A549 (cell line): Measurements from ENCODE around the gene LELP1. TPM values are rescaled to one million over a fixed set of nuclear protein-coding genes. Genes with fewer than 3 reads are reported as not detected.

Experiments
- ATAC-seq, 2 experiments: fragments of 200-7000 bp in 1 of 2; fragments of >200 bp in 1 of 2; cut with Nextera tagmentation in 1 of 2; cut with Tn5 transposase in 1 of 2; 3 replicates each; pipeline versions ENCODE4 v1.8.0 to v1.9.1; 2018 to 2020; ENCODE audit warnings: mild to moderate bottlenecking in 1 of 2, moderate library complexity in 1 of 2
- CTCF ChIA-PET: fragments of 300-600 bp; sonication (Branson Sonifier 250); formaldehyde crosslinking; extraction: SDS; loops from one replicate; lab custom pipeline; 2021; ENCODE audit warnings: antibody characterized with exemption, inconsistent platforms; lab: Yijun Ruan, JAX
- POLR2A ChIA-PET: fragments of 350-600 bp; formaldehyde crosslinking; extraction: SDS; loops from one replicate; lab custom pipeline; 2021; ENCODE audit warnings: antibody characterized with exemption, inconsistent platforms; lab: Yijun Ruan, JAX
- DNase-seq, 2 experiments: peaks; one replicate each; pipeline versions ENCODE4 v3.0.0 to v3.0.0-alpha.2; 2011 to 2016; ENCODE audit warnings: low read depth in 1 of 2, low spot score in 1 of 2
- FAIRE-seq: peaks from 2 replicates; lab custom pipeline; 2011; peaks lifted over from hg19 to GRCh38; lab: Jason Lieb, UNC
- H3K27ac ChIP-seq, 2 experiments: fragments of >200 bp; sonication (Bioruptor Twin); formaldehyde crosslinking; 3 replicates each; pipeline ENCODE4 v1.5.1; 2016 to 2017
- H3K4me1 ChIP-seq: fragments of >200 bp; sonication (Bioruptor Twin); formaldehyde crosslinking; 3 replicates; pipeline ENCODE4 v1.6.1; 2016
- H3K4me2 ChIP-seq: fragments of >200 bp; sonication (Bioruptor Twin); formaldehyde crosslinking; 3 replicates; pipeline ENCODE4 v1.6.1; 2016
- H3K4me3 ChIP-seq: fragments of >200 bp; sonication (Bioruptor Twin); formaldehyde crosslinking; 3 replicates; pipeline ENCODE4 v1.5.1; 2016
- H3K9me3 ChIP-seq: fragments of >200 bp; sonication (Bioruptor Twin); formaldehyde crosslinking; 3 replicates; pipeline ENCODE4 v1.6.1; 2016
- BHLHE40 ChIP-seq: IDR thresholded peaks from 2 replicates; pipeline ENCODE4 v1.6.1; 2012; ENCODE audit warnings: low read depth, low read length, inconsistent platforms
- CBX2 ChIP-seq: fragments of 200-600 bp; sonication (generic); IDR thresholded peaks from 2 replicates; pipeline ENCODE4 v1.6.1; 2016; ENCODE audit warnings: low read depth, mild to moderate bottlenecking, borderline replicate concordance
- CBX8 ChIP-seq: fragments of 200-600 bp; sonication (generic); IDR thresholded peaks from 2 replicates; pipeline ENCODE4 v1.6.1; 2016
- CEBPB ChIP-seq, 2 experiments: fragments of >200 bp in 1 of 2; sonication (Bioruptor Twin) in 1 of 2; formaldehyde crosslinking in 1 of 2; IDR thresholded peaks; 2 replicates each; pipeline ENCODE4 v1.6.1; 2012 to 2016
- CHD2 ChIP-seq: fragments of 150-350 bp; IDR thresholded peaks from 2 replicates; pipeline ENCODE4 v1.6.1; 2014; ENCODE audit warnings: low read length; ENCODE audit not compliant: partially characterized antibody
- CHD4 ChIP-seq: fragments of 200-600 bp; sonication (generic); IDR thresholded peaks from 2 replicates; pipeline ENCODE4 v1.6.1; 2016; ENCODE audit warnings: antibody characterized with exemption, mild to moderate bottlenecking, borderline replicate concordance
- EHF ChIP-seq: fragments of 250-450 bp; sonication (Bioruptor Pico); IDR thresholded peaks from 2 replicates; pipeline ENCODE4 v1.5.0; 2020; ENCODE audit warnings: mild to moderate bottlenecking
- ELK1 ChIP-seq: fragments of 150-350 bp; IDR thresholded peaks from 2 replicates; pipeline ENCODE4 v1.6.1; 2014; ENCODE audit warnings: low read depth, mild to moderate bottlenecking, low read length
- ESRRA ChIP-seq: fragments of 150-350 bp; IDR thresholded peaks from 2 replicates; pipeline ENCODE4 v1.6.1; 2014; ENCODE audit warnings: mild to moderate bottlenecking, low read length, borderline replicate concordance
- FOSB ChIP-seq: fragments of 250-450 bp; sonication (Bioruptor Pico); IDR thresholded peaks from 2 replicates; pipeline ENCODE4 v1.5.0; 2020; ENCODE audit warnings: mild to moderate bottlenecking, moderate library complexity
- FOXS1 ChIP-seq: fragments of 250-450 bp; sonication (Bioruptor Pico); IDR thresholded peaks from 2 replicates; pipeline ENCODE4 v1.5.0; 2020; ENCODE audit warnings: mild to moderate bottlenecking, moderate library complexity
- GATA3 ChIP-seq: IDR thresholded peaks from 2 replicates; pipeline ENCODE4 v1.6.1; 2012; ENCODE audit warnings: borderline replicate concordance
- HEYL ChIP-seq: fragments of 250-450 bp; sonication (Bioruptor Pico); IDR thresholded peaks from 2 replicates; pipeline ENCODE4 v1.8.0; 2021; ENCODE audit warnings: mild to moderate bottlenecking, moderate library complexity
- HOXB5 ChIP-seq: fragments of 250-450 bp; sonication (Bioruptor Pico); IDR thresholded peaks from 2 replicates; pipeline ENCODE4 v1.5.0; 2020; ENCODE audit warnings: mild to moderate bottlenecking, moderate library complexity
- KDM1A ChIP-seq: fragments of 200-600 bp; sonication (generic); IDR thresholded peaks from 2 replicates; pipeline ENCODE4 v1.6.1; 2016; ENCODE audit warnings: low read depth, mild to moderate bottlenecking
- KDM5A ChIP-seq: fragments of 200-600 bp; sonication (generic); IDR thresholded peaks from 2 replicates; pipeline ENCODE4 v1.6.1; 2016; ENCODE audit warnings: antibody characterized with exemption, mild to moderate bottlenecking
- MAX ChIP-seq: IDR thresholded peaks from 2 replicates; pipeline ENCODE4 v1.6.1; 2012
- NFE2L2 ChIP-seq: fragments of 150-350 bp; conservative IDR thresholded peaks from 2 replicates; pipeline ENCODE4 v1.6.1; 2014; ENCODE audit warnings: low read length
- PHF8 ChIP-seq: fragments of 200-600 bp; sonication (generic); IDR thresholded peaks from 2 replicates; pipeline ENCODE4 v1.6.1; 2016; ENCODE audit warnings: low read depth, mild to moderate bottlenecking, antibody characterized with exemption, moderate library complexity, borderline replicate concordance
- POLR2A ChIP-seq: IDR thresholded peaks from 2 replicates; pipeline ENCODE4 v1.6.1; 2012; ENCODE audit warnings: mild to moderate bottlenecking, low read length
- RARB ChIP-seq: fragments of 250-450 bp; sonication (Bioruptor Pico); IDR thresholded peaks from 2 replicates; pipeline ENCODE4 v1.8.0; 2021; ENCODE audit warnings: mild to moderate bottlenecking, moderate library complexity
- RCOR1 ChIP-seq: fragments of 150-350 bp; IDR thresholded peaks from 2 replicates; pipeline ENCODE4 v1.6.1; 2014; ENCODE audit warnings: antibody characterized with exemption, low read length, low read depth
- RFX5 ChIP-seq: fragments of 450-650 bp; IDR thresholded peaks from 2 replicates; pipeline ENCODE4 v1.7.1; 2014; ENCODE audit warnings: antibody characterized with exemption, mild to moderate bottlenecking, moderate library complexity
- SMC3 ChIP-seq: fragments of >200 bp; sonication (Bioruptor Twin); formaldehyde crosslinking; IDR thresholded peaks from 3 replicates; pipeline ENCODE4 v1.6.1; 2018; ENCODE audit warnings: inconsistent platforms
- TFCP2L1 ChIP-seq: fragments of 250-450 bp; sonication (Bioruptor Pico); IDR thresholded peaks from 2 replicates; pipeline ENCODE4 v1.5.0; 2021; ENCODE audit warnings: mild to moderate bottlenecking
- USF2 ChIP-seq: fragments of 450-650 bp; IDR thresholded peaks from 2 replicates; pipeline ENCODE4 v1.6.1; 2014; ENCODE audit warnings: antibody characterized with exemption
- ZC3H11A ChIP-seq: fragments of 450-650 bp; IDR thresholded peaks from 2 replicates; pipeline ENCODE4 v1.6.1; 2014; ENCODE audit warnings: antibody characterized with exemption, mild to moderate bottlenecking
- ZFP36 ChIP-seq: fragments of 450-650 bp; IDR thresholded peaks from 2 replicates; pipeline ENCODE4 v1.6.1; 2014; ENCODE audit warnings: borderline replicate concordance; ENCODE audit not compliant: partially characterized antibody
- ZNF302 ChIP-seq: fragments of 250-450 bp; sonication (Bioruptor Pico); IDR thresholded peaks from 2 replicates; pipeline ENCODE4 v1.9.0; 2021; ENCODE audit warnings: inconsistent platforms, mild to moderate bottlenecking, moderate library complexity
- ZSCAN20 ChIP-seq: fragments of 250-450 bp; sonication (Bioruptor Pico); IDR thresholded peaks from 2 replicates; pipeline ENCODE4 v1.8.0; 2022; ENCODE audit warnings: mild to moderate bottlenecking, moderate library complexity
- WGBS: methylation state at CpG from one replicate; pipeline ENCODE4 v1.1.6; 2017; ENCODE audit errors: missing lambda C conversion rate; 5-methylcytosine and 5-hydroxymethylcytosine counted together
- polyA plus RNA-seq, 4 experiments: library from polyadenylated mRNA; depleted of rRNA in 3 of 4; stranded (reverse); fragments of >200 nt; fragmentation: RNase III in 1 of 4; extraction: RNeasy Plus Mini Kit Qiagen cat#74134 plus additional on column Dnase treatment in 1 of 4; gene quantifications; 2 replicates in 3 of 4; 3 replicates in 1 of 4; pipeline ENCODE4 v1.2.3, GENCODE V29; 2011 to 2017
- TF ChIP-seq, protein P1 (sequence below): fragments of >200 bp; sonication (Bioruptor Twin); formaldehyde crosslinking; IDR thresholded peaks from 3 replicates; pipeline ENCODE4 v1.5.1; 2016

The LELP1 gene
- polyA plus RNA-seq, 2 of the 4 experiments (the other 2 are of a cell fraction), result not detected

DNA sequence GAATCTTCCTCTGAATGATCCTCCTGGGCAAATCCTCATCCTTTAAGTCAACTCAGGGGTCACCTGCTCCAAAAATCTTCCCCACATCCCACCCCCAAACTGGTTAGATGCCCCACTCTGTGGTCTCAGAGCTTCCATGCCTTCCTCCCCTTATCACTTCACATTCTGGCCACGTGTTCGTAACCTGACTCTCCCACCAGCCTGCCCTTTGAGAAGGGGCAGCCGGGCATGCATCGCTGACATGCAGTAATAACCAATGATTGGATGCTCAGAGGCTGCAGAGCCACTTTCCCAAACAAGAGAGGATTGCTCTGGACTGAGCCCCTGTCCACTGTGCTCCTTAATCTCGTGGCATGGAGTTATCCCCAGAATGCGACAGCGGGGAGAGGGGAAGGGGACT, 7.0 kb downstream of the LELP1 start (continued):
- TF ChIP-seq ZNF302 (CRISPR knock-in tag) (no peak), CHD4 (no peak), CBX2 (no peak), GATA3 (no peak), KDM1A (no peak), HOXB5 (CRISPR knock-in tag) (no peak)

GRCh38 chr1:153212201-153212600, 9.0 kb downstream of the LELP1 start:
- CTCF ChIA-PET, result interaction anchor here (0.8 to 3.8 kb wide), 3 partner anchors 9 to 19 kb away, joined by 3 to 21 read pairs (median 4); no protein-coding TSS in a partner anchor
- Histone ChIP-seq H3K27ac (no peak overlapping the region), H3K4me2 (no peak overlapping the region), H3K9me3 (no peaks in the 10 kb centered on the region), H3K4me3 (no peak overlapping the region)
- POLR2A ChIA-PET, result no interaction called here
- DNase-seq (no peak), ATAC-seq (no peak), FAIRE-seq (no peak)
- TF ChIP-seq KDM5A, result no peak
- TF ChIP-seq POLR2A, result no peak
- TF ChIP-seq BHLHE40, result no peak
- TF ChIP-seq PHF8, result no peak
- TF ChIP-seq ZC3H11A, result no peak
- TF ChIP-seq CEBPB (IDR thresholded peaks at IDR 0.05), result no peak
- TF ChIP-seq RFX5, result no peak
- no peak for TF ChIP-seq CHD2
- no peak for TF ChIP-seq CHD4
- TF ChIP-seq MAX, result no peak
- no peak for TF ChIP-seq CBX8
- no peak for TF ChIP-seq TFCP2L1
- no peak for TF ChIP-seq FOSB (CRISPR knock-in tag)
- no peak for TF ChIP-seq FOXS1 (CRISPR knock-in tag)
- no peak for TF ChIP-seq ESRRA
- TF ChIP-seq, all 56 proteins: peak for 0
- WGBS, result 10% methylated on average over 5 of the region's 5 CpGs
- no peaks in the 10 kb centered on the region for H3K4me1 ChIP-seq

DNA sequence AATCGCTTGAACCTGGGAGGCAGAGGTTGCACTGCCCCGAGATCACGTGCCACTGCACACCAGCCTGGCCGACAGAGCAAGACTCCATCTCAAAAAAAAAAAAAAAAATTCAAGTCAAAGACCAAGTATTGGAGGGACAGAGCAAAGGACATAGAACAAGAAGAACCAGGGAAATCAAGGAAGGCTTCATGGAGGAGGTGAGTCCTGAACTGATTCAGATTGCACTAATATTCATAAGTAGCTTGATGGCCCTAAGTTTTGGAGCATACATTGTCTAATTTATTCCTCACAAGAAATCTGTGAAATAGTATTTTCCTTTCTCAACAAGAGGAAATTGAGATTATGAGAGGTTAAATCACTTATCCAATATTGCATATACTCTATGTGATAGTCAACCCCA, 10.3 kb downstream of the LELP1 start:
- ChIA-PET POLR2A (interaction anchor here (0.7 kb wide), 1 partner anchor 10 kb away, joined by 3 read pairs; no protein-coding TSS in a partner anchor), CTCF (interaction anchor here (0.8 to 3.8 kb wide), 4 partner anchors 10 to 342 kb away, joined by 3 to 21 read pairs (median 4); no protein-coding TSS in a partner anchor)
- H3K9me3 ChIP-seq, result no peaks in the 10 kb centered on the region
- H3K4me1 ChIP-seq, result no peaks in the 10 kb centered on the region
- H3K4me2 ChIP-seq, result no peak overlapping the region
- DNase-seq, result no peak
- no peak for FAIRE-seq
- ATAC-seq, result no peak
- TF ChIP-seq HEYL (CRISPR knock-in tag) (no peak), ZFP36 (peak; percentile 29)
- WGBS, result 45% methylated on average over 4 of the region's 4 CpGs
- no peak overlapping the region for H3K27ac ChIP-seq
- H3K4me3 ChIP-seq, result no peak overlapping the region

DNA sequence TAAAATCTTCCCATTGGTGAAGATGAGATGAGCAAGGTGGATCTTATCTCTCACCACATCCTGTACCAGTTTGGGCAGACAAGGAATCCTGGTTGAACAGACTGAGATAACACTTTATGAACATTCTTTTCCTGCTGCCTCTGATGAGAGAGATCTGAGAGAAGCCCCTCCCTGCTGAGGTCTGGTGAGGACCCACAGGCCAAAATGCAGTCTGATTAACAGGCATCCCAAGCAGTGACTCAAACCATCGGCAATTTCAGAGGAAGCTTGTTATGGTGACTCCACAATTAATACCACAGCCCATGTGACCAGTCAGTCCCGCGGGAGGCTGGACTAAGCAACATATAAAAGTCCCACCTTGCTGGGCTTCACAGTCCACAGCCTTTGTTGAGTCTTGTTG, 14.0 kb downstream of the LELP1 start, which contains the start of gene PRR9:
Gene PRR9 (plus strand): TSS at position 373 of the 400 bp plus-strand sequence. CDS start 561 bp downstream, outside the sequence.
- no peak for ATAC-seq
- CTCF ChIA-PET, result no interaction called here
- 11% methylated on average over 3 of the region's 3 CpGs for WGBS
- Histone ChIP-seq H3K4me3 (no peak within 1 kb of the TSS), H3K9me3 (no peaks in the 10 kb centered on the region), H3K4me1 (no peaks in the 10 kb centered on the region), H3K27ac (no peak within 1 kb of the TSS), H3K4me2 (no peak within 1 kb of the TSS)
- TF ChIP-seq, protein P1, sequence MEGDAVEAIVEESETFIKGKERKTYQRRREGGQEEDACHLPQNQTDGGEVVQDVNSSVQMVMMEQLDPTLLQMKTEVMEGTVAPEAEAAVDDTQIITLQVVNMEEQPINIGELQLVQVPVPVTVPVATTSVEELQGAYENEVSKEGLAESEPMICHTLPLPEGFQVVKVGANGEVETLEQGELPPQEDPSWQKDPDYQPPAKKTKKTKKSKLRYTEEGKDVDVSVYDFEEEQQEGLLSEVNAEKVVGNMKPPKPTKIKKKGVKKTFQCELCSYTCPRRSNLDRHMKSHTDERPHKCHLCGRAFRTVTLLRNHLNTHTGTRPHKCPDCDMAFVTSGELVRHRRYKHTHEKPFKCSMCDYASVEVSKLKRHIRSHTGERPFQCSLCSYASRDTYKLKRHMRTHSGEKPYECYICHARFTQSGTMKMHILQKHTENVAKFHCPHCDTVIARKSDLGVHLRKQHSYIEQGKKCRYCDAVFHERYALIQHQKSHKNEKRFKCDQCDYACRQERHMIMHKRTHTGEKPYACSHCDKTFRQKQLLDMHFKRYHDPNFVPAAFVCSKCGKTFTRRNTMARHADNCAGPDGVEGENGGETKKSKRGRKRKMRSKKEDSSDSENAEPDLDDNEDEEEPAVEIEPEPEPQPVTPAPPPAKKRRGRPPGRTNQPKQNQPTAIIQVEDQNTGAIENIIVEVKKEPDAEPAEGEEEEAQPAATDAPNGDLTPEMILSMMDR, result no peak
- TF ChIP-seq ESRRA (no peak), CBX2 (no peak), ZFP36 (no peak), RARB (CRISPR knock-in tag) (no peak), USF2 (no peak), RCOR1 (no peak), NFE2L2 (no peak), SMC3 (no peak), EHF (no peak), ZSCAN20 (no peak), ELK1 (no peak)
- no peak for FAIRE-seq
- POLR2A ChIA-PET, result no interaction called here
- DNase-seq, result no peak
